Measurements from ENCODE around the gene DIAPH3. TPM values are rescaled to one million over a fixed set of nuclear protein-coding genes. Genes with fewer than 3 reads are reported as not detected.

Gene DIAPH3
- total and polyA plus RNA-seq, 2 of the 4 experiments (the other 2 are of a cell fraction) = 8.9 to 9.3 TPM

- POLR2A ChIA-PET (ENCODE audit: unreplicated experiment) = no interaction called here
- no peak overlapping the region for H4K8ac ChIP-seq (ENCODE audit: low read depth in 2 of 2, low read length in 2 of 2)
- TF ChIP-seq CTCF (conservative IDR thresholded peaks at IDR 0.05; ENCODE audit: low read depth, low read length) = no peak
- no peak for TF ChIP-seq FOS (IDR thresholded peaks at IDR 0.05; ENCODE audit: low read depth, low read length)
- no peak for TF ChIP-seq POLR2A (IDR thresholded peaks at IDR 0.05; ENCODE audit: low read depth, low read length)
- TF ChIP-seq, protein P1, sequence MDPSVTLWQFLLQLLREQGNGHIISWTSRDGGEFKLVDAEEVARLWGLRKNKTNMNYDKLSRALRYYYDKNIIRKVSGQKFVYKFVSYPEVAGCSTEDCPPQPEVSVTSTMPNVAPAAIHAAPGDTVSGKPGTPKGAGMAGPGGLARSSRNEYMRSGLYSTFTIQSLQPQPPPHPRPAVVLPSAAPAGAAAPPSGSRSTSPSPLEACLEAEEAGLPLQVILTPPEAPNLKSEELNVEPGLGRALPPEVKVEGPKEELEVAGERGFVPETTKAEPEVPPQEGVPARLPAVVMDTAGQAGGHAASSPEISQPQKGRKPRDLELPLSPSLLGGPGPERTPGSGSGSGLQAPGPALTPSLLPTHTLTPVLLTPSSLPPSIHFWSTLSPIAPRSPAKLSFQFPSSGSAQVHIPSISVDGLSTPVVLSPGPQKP (IDR thresholded peaks at IDR 0.05; ENCODE audit: borderline replicate concordance, low read depth, low read length) = no peak
- TF ChIP-seq RFX5 (IDR thresholded peaks at IDR 0.05; ENCODE audit: low read depth, low read length) = no peak
- TF ChIP-seq MAZ (IDR thresholded peaks at IDR 0.05; ENCODE audit: borderline replicate concordance, low read depth, low read length) = no peak
- no peak for TF ChIP-seq CHD1 (IDR thresholded peaks at IDR 0.05; ENCODE audit: low read depth, low read length)
- no peak for TF ChIP-seq USF2 (IDR thresholded peaks at IDR 0.05; ENCODE audit: low read depth, low read length)
- no peak for TF ChIP-seq RAD21 (IDR thresholded peaks at IDR 0.05; ENCODE audit: low read length)
- no peak for TF ChIP-seq BHLHE40 (IDR thresholded peaks at IDR 0.05; ENCODE audit: low read depth, low read length)
- H3K4me2 ChIP-seq (ENCODE audit: low read depth, low read length) = no peak overlapping the region
- H3K9me1 ChIP-seq (ENCODE audit: insufficient read depth, low read length) = no peaks in the 10 kb centered on the region
- no peak overlapping the region for H2BK120ac ChIP-seq (ENCODE audit: low read depth, low read length)
- H2AFZ ChIP-seq (replicated peaks; ENCODE audit: low read length, poor library complexity) = no peak overlapping the region
- H3K27ac ChIP-seq (ENCODE audit: insufficient read depth, low read length) = no peak overlapping the region
- no peak overlapping the region for H4K5ac ChIP-seq (ENCODE audit: low read depth, low read length)
- H3K4me1 ChIP-seq (ENCODE audit: control insufficient read depth, insufficient read depth, low read length) = peaks cover 4% of the 10 kb centered on the region
- H2AK5ac ChIP-seq (ENCODE audit: low read depth, low read length) = no peak overlapping the region
- CTCF ChIA-PET = interaction anchor here (1.2 kb wide), 1 partner anchor 14 kb away, joined by 3 read pairs; no protein-coding TSS in a partner anchor
- no peaks in the 10 kb centered on the region for H4K20me1 ChIP-seq (ENCODE audit: insufficient read depth, low read length)
- H3K23ac ChIP-seq (ENCODE audit: low read depth, low read length) = no peak overlapping the region
- dilution Hi-C loops (cut with HindIII; ENCODE audit: low sequenced_read_pairs, unreplicated experiment) (no loop called here), in situ Hi-C loops (cut with MboI; ENCODE audit: low sequenced_read_pairs) (loop anchor here (25.0 kb wide), 1 partner anchor 642 kb away; no protein-coding TSS in a partner anchor), intact Hi-C loops (cut with micrococcal nuclease) (no loop called here)
- no peak overlapping the region for H4K91ac ChIP-seq (ENCODE audit: insufficient read depth, low read depth, low read length)
- H3K9ac ChIP-seq (ENCODE audit: low read depth, low read length) = no peak overlapping the region
- no peak overlapping the region for H3K4me3 ChIP-seq (ENCODE audit: insufficient read depth, low read depth, low read length)
- no peak overlapping the region for H2BK5ac ChIP-seq (ENCODE audit: low read depth, low read length, poor library complexity, severe bottlenecking)
- H3K79me1 ChIP-seq (ENCODE audit: low read depth in 1 of 2, low read length in 2 of 2) = no peaks in the 10 kb centered on the region; a peak in 1 of 4 replicates
- no peak for DNase-seq
- H3K9me3 ChIP-seq (ENCODE audit: control insufficient read depth, insufficient read depth, low read length) = no peaks in the 10 kb centered on the region
- no peak overlapping the region for H2BK15ac ChIP-seq (ENCODE audit: low read depth, low read length)
- no peak overlapping the region for H3K4ac ChIP-seq (ENCODE audit: low read depth, low read length)
- no peaks in the 10 kb centered on the region for H3K27me3 ChIP-seq (ENCODE audit: control insufficient read depth, insufficient read depth, low read length)
- no peak overlapping the region for H3K56ac ChIP-seq (ENCODE audit: extremely low read depth, insufficient read depth, low read length)
- no CpG with 5 or more reads among the region's 2 CpGs for WGBS, 2 experiments (ENCODE audit: extremely low coverage in 2 of 2, insufficient read length in 1 of 2)
- no peak for ATAC-seq (ENCODE audit: low read depth)
- H2BK20ac ChIP-seq (ENCODE audit: low read depth, low read length) = no peak overlapping the region
- no peak overlapping the region for H3K18ac ChIP-seq (ENCODE audit: low read depth, low read length)
- no peaks in the 10 kb centered on the region for H3K36me3 ChIP-seq (ENCODE audit: control insufficient read depth, insufficient read depth, low read length)
- no peak overlapping the region for H3K14ac ChIP-seq (replicated peaks; ENCODE audit: low read depth, low read length)
- no peak overlapping the region for H2AK9ac ChIP-seq (replicated peaks; ENCODE audit: low read depth, low read length, poor library complexity)
- no TSS peak for BruUV-seq (replicated peaks)
These were observed 409.3 kb downstream of the DIAPH3 start for GRCh38 chr13:59754411-59754810.
